Uterus (tissue), 4 donors: Measurements from ENCODE around the gene SELE. TPM values are rescaled to one million over a fixed set of nuclear protein-coding genes. Genes with fewer than 3 reads are reported as not detected.

Experiments used
- DNase-seq, 2 donors: peaks; one replicate each; pipeline ENCODE4 v3.0.0-alpha.2; 2019 to 2020
- H3K27ac ChIP-seq, 2 donors: fragments of 200-600 bp; sonication (generic); 1 replicate in 1 of 2; 2 replicates in 1 of 2; pipeline ENCODE4 v1.5.1; 2016 to 2018
- H3K27me3 ChIP-seq, 2 donors: fragments of 200-600 bp; sonication (generic); one replicate each; pipeline ENCODE4 v1.5.1; 2018 to 2019; ENCODE audit warnings: control low read depth in 1 of 2
- H3K36me3 ChIP-seq, 2 donors: fragments of 200-600 bp; sonication (generic); one replicate each; pipeline ENCODE4 v1.5.1; 2019; ENCODE audit warnings: control low read depth in 1 of 2
- H3K4me1 ChIP-seq, 2 donors: fragments of 200-600 bp; sonication (generic); one replicate each; pipeline ENCODE4 v1.5.1; 2018 to 2019; ENCODE audit warnings: control low read depth in 1 of 2
- H3K4me3 ChIP-seq, 2 donors: fragments of 200-600 bp; sonication (generic); 1 replicate in 1 of 2; 2 replicates in 1 of 2; pipeline ENCODE4 v1.5.1; 2018 to 2019; ENCODE audit warnings: mild to moderate bottlenecking in 1 of 2
- H3K9me3 ChIP-seq, 2 donors: fragments of 200-600 bp; sonication (generic); one replicate each; pipeline ENCODE4 v1.5.1; 2019; ENCODE audit warnings: control low read depth in 1 of 2
- POLR2A ChIP-seq, 2 donors: fragments of 450-650 bp; IDR thresholded peaks; one replicate each; pipeline ENCODE4 v1.6.1; 2016; ENCODE audit warnings: antibody characterized with exemption in 2 of 2, mild to moderate bottlenecking in 1 of 2, moderate library complexity in 1 of 2
- intact Hi-C: fragments of 100-400 bp; cut with DNase I; formaldehyde crosslinking; loops from one replicate; pipeline ENCODE4 v1.15.1; 2023; ENCODE audit warnings: low total_unique reads
- total RNA-seq, 4 donors: library from RNA; depleted of rRNA in 3 of 4; stranded (reverse); fragments of >200 nt in 3 of 4; gene quantifications; one replicate each; pipeline versions ENCODE4 v1.1.0 to v1.2.4, GENCODE V29; 2014 to 2023
- TF ChIP-seq, protein P1 (sequence below), 4 experiments: fragments of 200-600 bp in 2 of 4; fragments of 450-650 bp in 2 of 4; sonication (generic) in 2 of 4; IDR thresholded peaks; one replicate each; pipeline ENCODE4 v1.5.1; 2016 to 2019; ENCODE audit warnings: antibody characterized with exemption in 4 of 4, mild to moderate bottlenecking in 2 of 4, moderate library complexity in 1 of 4
- donor health status: DM: yes; HTN: yes; CAD: no.

Gene SELE
- total RNA-seq, 4 donors from 2014 or later = under 0.01 to 7.9 (median 3.2) TPM

DNA sequence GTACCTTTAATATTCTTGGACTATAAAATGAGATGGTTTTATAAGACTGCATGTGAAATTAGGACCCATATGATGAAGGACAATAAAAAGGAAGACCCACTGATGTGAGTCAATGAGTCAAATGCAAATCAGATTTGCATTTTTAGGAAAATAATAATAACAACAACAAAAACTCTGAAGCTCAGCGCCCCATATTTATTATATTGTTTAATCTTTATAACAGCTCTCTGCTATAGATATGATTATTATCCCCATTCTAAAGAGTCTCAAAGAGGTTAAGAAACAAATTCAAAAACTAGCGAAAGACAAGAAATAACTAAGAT lies 21.6 kb downstream of the SELE start:
- no peak overlapping the region for H3K4me3 ChIP-seq
- intact Hi-C loops = no loop called here

DNA sequence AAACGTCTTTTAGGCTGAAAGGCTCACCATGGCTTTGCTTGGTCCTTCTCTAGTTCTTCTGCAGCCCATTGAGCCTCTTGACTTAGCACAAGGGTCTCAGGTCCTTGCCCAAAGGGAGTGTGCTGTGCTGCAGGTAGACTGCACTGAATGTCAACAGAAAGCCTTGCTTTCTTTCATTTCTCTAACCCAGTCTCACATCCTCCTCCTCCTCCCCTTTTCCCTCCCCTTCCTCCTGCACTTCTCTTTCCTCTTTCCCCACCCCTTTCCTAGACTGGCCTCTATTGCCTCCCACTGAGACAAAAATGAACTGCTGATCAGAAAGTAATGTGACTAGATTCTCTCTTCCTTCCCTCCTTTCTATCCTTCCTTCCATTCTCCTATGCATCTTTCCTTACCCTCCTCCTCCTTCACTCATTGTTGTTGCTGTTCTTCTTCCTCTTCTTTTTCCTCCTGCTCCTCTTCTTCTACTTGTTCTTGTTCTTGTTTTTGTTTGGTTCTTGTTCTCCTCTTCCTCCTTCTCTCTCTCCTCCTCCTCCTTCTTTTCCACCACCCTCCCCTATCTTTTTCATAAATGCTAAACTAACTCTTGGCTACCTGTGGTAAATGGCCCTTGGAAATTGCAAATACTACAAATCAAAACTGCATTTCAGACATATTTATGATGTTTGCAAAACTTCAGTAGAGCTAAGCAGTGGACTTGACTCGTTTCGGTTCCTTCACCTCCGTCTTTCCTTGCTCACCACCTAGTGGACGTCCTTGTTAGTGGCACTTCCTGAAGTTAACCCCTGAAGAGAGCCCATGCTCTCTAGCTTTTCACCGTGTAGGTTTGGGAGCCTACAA lies 22.2 kb downstream of the SELE start, which contains the start of gene SELL:
SELL (minus strand) TSS at position 152 of the 840 bp plus-strand sequence; CDS start at position 30, 122 bp downstream.
- intact Hi-C loops = no loop called here
- TF ChIP-seq POLR2A (IDR thresholded peaks at IDR 0.05) = no peak
- TF ChIP-seq, protein P1, sequence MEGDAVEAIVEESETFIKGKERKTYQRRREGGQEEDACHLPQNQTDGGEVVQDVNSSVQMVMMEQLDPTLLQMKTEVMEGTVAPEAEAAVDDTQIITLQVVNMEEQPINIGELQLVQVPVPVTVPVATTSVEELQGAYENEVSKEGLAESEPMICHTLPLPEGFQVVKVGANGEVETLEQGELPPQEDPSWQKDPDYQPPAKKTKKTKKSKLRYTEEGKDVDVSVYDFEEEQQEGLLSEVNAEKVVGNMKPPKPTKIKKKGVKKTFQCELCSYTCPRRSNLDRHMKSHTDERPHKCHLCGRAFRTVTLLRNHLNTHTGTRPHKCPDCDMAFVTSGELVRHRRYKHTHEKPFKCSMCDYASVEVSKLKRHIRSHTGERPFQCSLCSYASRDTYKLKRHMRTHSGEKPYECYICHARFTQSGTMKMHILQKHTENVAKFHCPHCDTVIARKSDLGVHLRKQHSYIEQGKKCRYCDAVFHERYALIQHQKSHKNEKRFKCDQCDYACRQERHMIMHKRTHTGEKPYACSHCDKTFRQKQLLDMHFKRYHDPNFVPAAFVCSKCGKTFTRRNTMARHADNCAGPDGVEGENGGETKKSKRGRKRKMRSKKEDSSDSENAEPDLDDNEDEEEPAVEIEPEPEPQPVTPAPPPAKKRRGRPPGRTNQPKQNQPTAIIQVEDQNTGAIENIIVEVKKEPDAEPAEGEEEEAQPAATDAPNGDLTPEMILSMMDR (IDR thresholded peaks at IDR 0.05) = peak; percentile 47 to 62 (median 60)
- H3K9me3 ChIP-seq = no peaks in the 10 kb centered on the region
- H3K36me3 ChIP-seq = no peaks in the 10 kb centered on the region
- no peaks in the 10 kb centered on the region for H3K4me1 ChIP-seq
- peak; percentile 21 to 45 for DNase-seq
- no peaks in the 10 kb centered on the region for H3K27me3 ChIP-seq
- H3K27ac ChIP-seq = no peak within 1 kb of the TSS
- no peak within 1 kb of the TSS for H3K4me3 ChIP-seq

More for the DNA sequence above, 21.6 kb downstream of the SELE start:
- no peak for DNase-seq
- no peak for TF ChIP-seq POLR2A (IDR thresholded peaks at IDR 0.05)
- TF ChIP-seq, protein P1 (IDR thresholded peaks at IDR 0.05) = no peak
- H3K27ac ChIP-seq = no peak overlapping the region
- H3K36me3 ChIP-seq = no peaks in the 10 kb centered on the region
- H3K27me3 ChIP-seq = no peaks in the 10 kb centered on the region
- H3K4me1 ChIP-seq = no peaks in the 10 kb centered on the region
- no peaks in the 10 kb centered on the region for H3K9me3 ChIP-seq

DNA sequence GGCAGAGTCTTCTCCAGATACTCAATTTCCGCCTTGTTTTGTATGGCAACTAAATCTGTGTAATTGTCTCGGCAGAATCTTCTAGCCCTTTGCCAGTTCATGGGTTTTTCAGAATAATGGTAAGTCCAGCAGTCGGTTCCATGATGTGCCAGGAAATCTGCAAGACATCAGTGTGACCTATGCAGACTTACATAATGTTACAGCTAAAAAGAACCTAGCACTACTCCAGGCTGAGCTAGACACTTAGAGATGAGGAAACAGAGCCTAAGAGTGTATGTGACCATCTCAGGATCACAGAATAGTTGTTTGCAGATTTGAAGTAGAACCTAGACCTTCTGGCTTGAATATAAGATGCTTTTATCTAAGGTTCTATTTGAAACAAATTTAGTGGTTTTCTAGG lies 25.2 kb downstream of the SELE start:
- DNase-seq = no peak
- no peaks in the 10 kb centered on the region for H3K9me3 ChIP-seq
- no peaks in the 10 kb centered on the region for H3K27me3 ChIP-seq
- no peak overlapping the region for H3K4me3 ChIP-seq
- intact Hi-C loops = no loop called here
- H3K4me1 ChIP-seq = no peaks in the 10 kb centered on the region
- no peak overlapping the region for H3K27ac ChIP-seq
- TF ChIP-seq, protein P1 (IDR thresholded peaks at IDR 0.05) = no peak
- no peak for TF ChIP-seq POLR2A (IDR thresholded peaks at IDR 0.05)
- H3K36me3 ChIP-seq = no peaks in the 10 kb centered on the region

GRCh38 chr1:169707912-169708604 lies 25.8 kb downstream of the SELE start:
- Histone ChIP-seq H3K9me3 (no peaks in the 10 kb centered on the region), H3K4me1 (no peaks in the 10 kb centered on the region), H3K27ac (no peak overlapping the region), H3K36me3 (no peaks in the 10 kb centered on the region), H3K4me3 (no peak overlapping the region), H3K27me3 (no peaks in the 10 kb centered on the region)
- intact Hi-C loops = no loop called here
- no peak for TF ChIP-seq POLR2A (IDR thresholded peaks at IDR 0.05)
- DNase-seq = no peak

DNA sequence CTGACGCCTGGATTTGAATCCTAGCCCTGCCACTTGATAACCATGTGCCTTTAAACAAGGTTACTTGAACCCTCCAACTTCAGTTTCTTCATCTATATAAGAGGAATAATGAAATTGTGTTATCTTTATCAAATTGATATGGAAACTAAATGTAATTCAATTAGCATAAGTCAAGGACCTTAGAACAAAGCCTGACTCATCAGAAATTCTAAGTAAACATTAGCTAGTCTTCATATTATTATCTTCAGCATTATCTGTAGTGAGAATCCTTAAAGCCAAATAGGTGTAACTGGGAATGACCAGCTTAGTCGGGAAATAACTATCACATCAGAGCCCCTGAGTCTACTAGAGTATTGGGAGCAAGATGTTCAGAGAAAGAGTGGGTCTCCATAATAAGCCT lies 29.1 kb downstream of the SELE start:
- H3K4me1 ChIP-seq = no peaks in the 10 kb centered on the region
- no peak for TF ChIP-seq POLR2A (IDR thresholded peaks at IDR 0.05)
- TF ChIP-seq, protein P1 (IDR thresholded peaks at IDR 0.05) = no peak
- intact Hi-C loops = no loop called here
- no peak overlapping the region for H3K4me3 ChIP-seq
- no peak for DNase-seq
- no peak overlapping the region for H3K27ac ChIP-seq
- H3K36me3 ChIP-seq = no peaks in the 10 kb centered on the region
- H3K27me3 ChIP-seq = no peaks in the 10 kb centered on the region
- H3K9me3 ChIP-seq = no peaks in the 10 kb centered on the region
